Astrocyte (in vitro differentiated cells and primary cell): ENCODE results near the gene FTO. TPM values are rescaled to one million over a fixed set of nuclear protein-coding genes. Genes with fewer than 3 reads are reported as not detected.

Experiments used
- DNase-seq: peaks from one replicate; pipeline ENCODE4 v3.0.0-alpha.2; 2010; ENCODE audit warnings: low read depth
- FAIRE-seq: peaks from 2 replicates; lab custom pipeline; 2011; peaks lifted over from hg19 to GRCh38; lab: Jason Lieb, UNC
- H2AFZ ChIP-seq: 2 replicates; pipeline ENCODE4 v1.6.0; 2012; ENCODE audit warnings: low read depth, low read length, inconsistent platforms
- H3K27ac ChIP-seq: 2 replicates; pipeline ENCODE4 v1.5.1; 2011; ENCODE audit warnings: low read depth, low read length, inconsistent platforms
- H3K27me3 ChIP-seq: 2 replicates; pipeline ENCODE4 v1.6.0; 2011; ENCODE audit warnings: low read length, inconsistent platforms; ENCODE audit not compliant: insufficient read depth
- H3K36me3 ChIP-seq: 2 replicates; pipeline ENCODE4 v1.5.1; 2011; ENCODE audit warnings: low read length, inconsistent platforms; ENCODE audit not compliant: insufficient read depth
- H3K4me1 ChIP-seq: 2 replicates; pipeline ENCODE4 v1.5.1; 2011; ENCODE audit warnings: low read length, inconsistent platforms; ENCODE audit not compliant: insufficient read depth
- H3K4me2 ChIP-seq: 2 replicates; pipeline ENCODE4 v1.6.0; 2012; ENCODE audit warnings: low read length, inconsistent platforms
- H3K4me3 ChIP-seq: 2 replicates; pipeline ENCODE4 v1.5.1; 2011; ENCODE audit warnings: low read depth, mild to moderate bottlenecking, low read length, inconsistent platforms; ENCODE audit not compliant: insufficient read depth
- H3K79me2 ChIP-seq: 2 replicates; pipeline ENCODE4 v1.6.0; 2012; ENCODE audit warnings: mild to moderate bottlenecking, low read length, inconsistent platforms; ENCODE audit not compliant: insufficient read depth
- H3K9ac ChIP-seq: 2 replicates; pipeline ENCODE4 v1.6.0; 2012; ENCODE audit warnings: mild to moderate bottlenecking, low read length, inconsistent platforms
- H3K9me3 ChIP-seq: 2 replicates; pipeline ENCODE4 v1.5.1; 2012; ENCODE audit warnings: low read depth, mild to moderate bottlenecking, low read length, inconsistent platforms; ENCODE audit not compliant: insufficient read depth
- H4K20me1 ChIP-seq: 2 replicates; pipeline ENCODE4 v1.6.0; 2012; ENCODE audit warnings: low read length, inconsistent platforms; ENCODE audit not compliant: insufficient read depth
- H3K27ac Mint-ChIP-seq: one replicate; pipeline ENCODE4 v1.8.0; 2021; ENCODE audit warnings: mild to moderate bottlenecking, mixed read lengths; ENCODE audit not compliant: unreplicated experiment
- H3K27me3 Mint-ChIP-seq: one replicate; pipeline ENCODE4 v1.8.0; 2021; ENCODE audit warnings: low read depth, mixed read lengths; ENCODE audit not compliant: unreplicated experiment
- H3K36me3 Mint-ChIP-seq: one replicate; pipeline ENCODE4 v1.8.0; 2021; ENCODE audit warnings: low read depth, mixed read lengths; ENCODE audit not compliant: unreplicated experiment
- H3K4me1 Mint-ChIP-seq: one replicate; pipeline ENCODE4 v1.8.0; 2021; ENCODE audit warnings: low read depth, mixed read lengths; ENCODE audit not compliant: unreplicated experiment
- H3K4me3 Mint-ChIP-seq: one replicate; pipeline ENCODE4 v1.8.0; 2021; ENCODE audit warnings: mild to moderate bottlenecking, moderate library complexity, mixed read lengths; ENCODE audit not compliant: unreplicated experiment
- H3K9me3 Mint-ChIP-seq: one replicate; pipeline ENCODE4 v1.8.0; 2021; ENCODE audit warnings: mild to moderate bottlenecking, mixed read lengths; ENCODE audit not compliant: unreplicated experiment
- CTCF ChIP-seq: IDR thresholded peaks from 2 replicates; pipeline ENCODE4 v1.5.1; 2011; ENCODE audit warnings: low read depth, mild to moderate bottlenecking, inconsistent platforms, low read length, moderate library complexity; ENCODE audit not compliant: insufficient read depth
- EZH2 ChIP-seq: IDR thresholded peaks from 2 replicates; pipeline ENCODE4 v1.6.1; 2012; ENCODE audit warnings: mild to moderate bottlenecking, low read length, inconsistent platforms; ENCODE audit not compliant: insufficient read depth
- total RNA-seq: library from RNA; stranded (reverse); gene quantifications from 2 replicates; pipeline ENCODE4 v1.2.1, GENCODE V29; 2021

Gene FTO
- total RNA-seq, 1 donor from 2014 or later: 73.1 TPM

GRCh38 chr16:54075446-54075845, 371.5 kb downstream of the FTO start:
- Mint-ChIP-seq H3K4me3 (no peak overlapping the region), H3K4me1 (peaks cover 12% of the 10 kb centered on the region), H3K9me3 (peaks cover 2% of the 10 kb centered on the region), H3K27ac (no peak overlapping the region), H3K27me3 (no peaks in the 10 kb centered on the region), H3K36me3 (peaks cover 3% of the 10 kb centered on the region)
- no peak for TF ChIP-seq CTCF
- TF ChIP-seq EZH2: no peak
- no peak overlapping the region for H3K4me2 ChIP-seq
- H2AFZ ChIP-seq: no peak overlapping the region
- H3K4me1 ChIP-seq: peaks cover 18% of the 10 kb centered on the region
- H3K4me3 ChIP-seq: no peak overlapping the region
- H3K9me3 ChIP-seq: no peaks in the 10 kb centered on the region
- no peaks in the 10 kb centered on the region for H3K36me3 ChIP-seq
- no peaks in the 10 kb centered on the region for H4K20me1 ChIP-seq
- no peak overlapping the region for H3K9ac ChIP-seq
- H3K79me2 ChIP-seq: no peaks in the 10 kb centered on the region
- FAIRE-seq: no peak
- no peaks in the 10 kb centered on the region for H3K27me3 ChIP-seq
- no peak overlapping the region for H3K27ac ChIP-seq
- no peak for DNase-seq

- Mint-ChIP-seq H3K9me3 (peaks cover 2% of the 10 kb centered on the region), H3K4me3 (no peak overlapping the region), H3K4me1 (peaks cover 18% of the 10 kb centered on the region), H3K27me3 (no peaks in the 10 kb centered on the region), H3K27ac (no peak overlapping the region), H3K36me3 (no peaks in the 10 kb centered on the region)
- H3K27me3 ChIP-seq: no peaks in the 10 kb centered on the region
- H3K4me3 ChIP-seq: no peak overlapping the region
- no peak for FAIRE-seq
- H2AFZ ChIP-seq: no peak overlapping the region
- peaks cover 23% of the 10 kb centered on the region for H3K4me1 ChIP-seq
- no peak overlapping the region for H3K27ac ChIP-seq
- H3K79me2 ChIP-seq: no peaks in the 10 kb centered on the region
- no peaks in the 10 kb centered on the region for H3K9me3 ChIP-seq
- no peak overlapping the region for H3K4me2 ChIP-seq
- H3K9ac ChIP-seq: no peak overlapping the region
- DNase-seq: no peak
- H4K20me1 ChIP-seq: no peaks in the 10 kb centered on the region
- no peaks in the 10 kb centered on the region for H3K36me3 ChIP-seq
- no peak for TF ChIP-seq CTCF
- no peak for TF ChIP-seq EZH2
Measured at GRCh38 chr16:54076006-54076504, 372.1 kb downstream of the FTO start.

- Histone ChIP-seq H3K4me1 (peaks cover 24% of the 10 kb centered on the region), H3K9ac (peak overlapping the region; percentile 72), H3K27ac (peak overlapping the region; percentile 74), H3K36me3 (no peaks in the 10 kb centered on the region), H3K27me3 (no peaks in the 10 kb centered on the region), H4K20me1 (no peaks in the 10 kb centered on the region), H3K9me3 (no peaks in the 10 kb centered on the region), H3K79me2 (no peaks in the 10 kb centered on the region), H3K4me3 (no peak overlapping the region), H2AFZ (peak overlapping the region; percentile 57), H3K4me2 (peak overlapping the region; percentile 74)
- Mint-ChIP-seq H3K27me3 (no peaks in the 10 kb centered on the region), H3K4me1 (peaks cover 15% of the 10 kb centered on the region), H3K4me3 (no peak overlapping the region), H3K9me3 (no peaks in the 10 kb centered on the region), H3K27ac (peak overlapping the region; percentile 30), H3K36me3 (no peaks in the 10 kb centered on the region)
- peak; percentile 70 for DNase-seq
- FAIRE-seq: no peak
- no peak for TF ChIP-seq CTCF
- no peak for TF ChIP-seq EZH2
Measured at GRCh38 chr16:54077050-54077821, 373.3 kb downstream of the FTO start.
